ENCODE results near the gene KCTD19. TPM values are rescaled to one million over a fixed set of nuclear protein-coding genes. Genes with fewer than 3 reads are reported as not detected.

Gene KCTD19
- total RNA-seq, 2 donors from 2014 or later = 7.0 TPM; not detected in 1

DNA sequence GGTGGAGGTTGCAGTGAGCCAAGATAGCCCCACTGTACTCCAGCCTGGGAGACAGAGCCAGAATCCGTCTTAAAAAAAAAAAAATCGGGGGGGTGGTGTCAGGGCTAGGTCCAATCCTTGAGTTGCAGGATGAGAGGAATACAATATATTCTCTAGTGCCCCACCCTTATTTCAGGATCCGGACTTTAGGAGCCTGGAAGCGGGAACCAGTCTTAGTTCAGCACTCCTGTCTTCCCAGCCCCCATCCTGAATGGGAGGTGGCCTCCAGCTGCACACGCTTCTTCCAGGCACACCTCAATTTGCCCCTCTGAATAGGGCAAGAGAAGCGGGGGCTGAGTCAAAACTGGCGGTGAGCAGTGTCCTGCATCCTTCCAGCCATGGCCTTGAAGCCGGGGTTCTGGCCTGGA, 80.9 kb downstream of the KCTD19 start:
- H3K27ac ChIP-seq = peak overlapping the region; percentile 83 to 86
- whole genome bisulfite sequencing = 18% methylated on average over 8 of the region's 8 CpGs
- TF ChIP-seq, protein P1, sequence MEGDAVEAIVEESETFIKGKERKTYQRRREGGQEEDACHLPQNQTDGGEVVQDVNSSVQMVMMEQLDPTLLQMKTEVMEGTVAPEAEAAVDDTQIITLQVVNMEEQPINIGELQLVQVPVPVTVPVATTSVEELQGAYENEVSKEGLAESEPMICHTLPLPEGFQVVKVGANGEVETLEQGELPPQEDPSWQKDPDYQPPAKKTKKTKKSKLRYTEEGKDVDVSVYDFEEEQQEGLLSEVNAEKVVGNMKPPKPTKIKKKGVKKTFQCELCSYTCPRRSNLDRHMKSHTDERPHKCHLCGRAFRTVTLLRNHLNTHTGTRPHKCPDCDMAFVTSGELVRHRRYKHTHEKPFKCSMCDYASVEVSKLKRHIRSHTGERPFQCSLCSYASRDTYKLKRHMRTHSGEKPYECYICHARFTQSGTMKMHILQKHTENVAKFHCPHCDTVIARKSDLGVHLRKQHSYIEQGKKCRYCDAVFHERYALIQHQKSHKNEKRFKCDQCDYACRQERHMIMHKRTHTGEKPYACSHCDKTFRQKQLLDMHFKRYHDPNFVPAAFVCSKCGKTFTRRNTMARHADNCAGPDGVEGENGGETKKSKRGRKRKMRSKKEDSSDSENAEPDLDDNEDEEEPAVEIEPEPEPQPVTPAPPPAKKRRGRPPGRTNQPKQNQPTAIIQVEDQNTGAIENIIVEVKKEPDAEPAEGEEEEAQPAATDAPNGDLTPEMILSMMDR (IDR thresholded peaks at IDR 0.05) = no peak
- TF ChIP-seq POLR2AphosphoS5 (IDR thresholded peaks at IDR 0.05) (peak; percentile 36), POLR2A (IDR thresholded peaks at IDR 0.05) (no peak)
- peaks cover 20% of the 10 kb centered on the region for H3K4me1 ChIP-seq (replicated peaks)
- intact Hi-C loops (cut with DNase I) = no loop called here
- H3K27me3 ChIP-seq (replicated peaks; ENCODE audit: insufficient read depth) = peaks cover 4% of the 10 kb centered on the region
- H3K36me3 ChIP-seq = no peaks in the 10 kb centered on the region
- DNase-seq (ENCODE audit: low spot score) = no peak
- peak overlapping the region; percentile 61 to 70 for H3K4me3 ChIP-seq
- no peaks in the 10 kb centered on the region for H3K9me3 ChIP-seq

DNA sequence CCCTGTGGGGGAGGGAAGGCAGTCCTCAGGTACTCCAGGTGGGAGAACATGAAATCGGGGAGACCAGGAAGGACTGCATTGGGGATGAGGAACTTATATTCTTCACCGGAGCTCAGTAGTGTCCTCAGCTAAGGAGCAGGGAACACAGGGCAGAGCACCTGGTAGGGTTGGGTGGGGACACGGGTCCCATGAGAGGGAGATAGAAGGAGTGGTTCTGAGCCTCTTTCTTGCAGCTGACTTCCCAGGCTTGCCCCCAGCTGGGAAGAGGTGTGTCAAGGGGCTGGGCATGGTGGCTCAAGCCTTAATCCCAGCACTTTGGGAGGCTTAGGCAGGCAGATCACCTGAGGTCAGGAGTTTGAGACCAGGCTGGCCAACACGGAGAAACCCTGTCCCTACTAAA, 81.4 kb downstream of the KCTD19 start:
- no peaks in the 10 kb centered on the region for H3K9me3 ChIP-seq
- H3K36me3 ChIP-seq = no peaks in the 10 kb centered on the region
- peak overlapping the region; percentile 83 to 86 for H3K27ac ChIP-seq
- WGBS = 83% methylated on average over 4 of the region's 4 CpGs
- peaks cover 4% of the 10 kb centered on the region for H3K27me3 ChIP-seq (replicated peaks; ENCODE audit: insufficient read depth)
- H3K4me3 ChIP-seq = no peak overlapping the region
- TF ChIP-seq, protein P1 (IDR thresholded peaks at IDR 0.05) = no peak
- no peak for TF ChIP-seq POLR2AphosphoS5 (IDR thresholded peaks at IDR 0.05)
- no peak for TF ChIP-seq POLR2A (IDR thresholded peaks at IDR 0.05)
- peaks cover 24% of the 10 kb centered on the region for H3K4me1 ChIP-seq (replicated peaks)
- intact Hi-C loops (cut with DNase I) = no loop called here
- no peak for DNase-seq (ENCODE audit: low spot score)

DNA sequence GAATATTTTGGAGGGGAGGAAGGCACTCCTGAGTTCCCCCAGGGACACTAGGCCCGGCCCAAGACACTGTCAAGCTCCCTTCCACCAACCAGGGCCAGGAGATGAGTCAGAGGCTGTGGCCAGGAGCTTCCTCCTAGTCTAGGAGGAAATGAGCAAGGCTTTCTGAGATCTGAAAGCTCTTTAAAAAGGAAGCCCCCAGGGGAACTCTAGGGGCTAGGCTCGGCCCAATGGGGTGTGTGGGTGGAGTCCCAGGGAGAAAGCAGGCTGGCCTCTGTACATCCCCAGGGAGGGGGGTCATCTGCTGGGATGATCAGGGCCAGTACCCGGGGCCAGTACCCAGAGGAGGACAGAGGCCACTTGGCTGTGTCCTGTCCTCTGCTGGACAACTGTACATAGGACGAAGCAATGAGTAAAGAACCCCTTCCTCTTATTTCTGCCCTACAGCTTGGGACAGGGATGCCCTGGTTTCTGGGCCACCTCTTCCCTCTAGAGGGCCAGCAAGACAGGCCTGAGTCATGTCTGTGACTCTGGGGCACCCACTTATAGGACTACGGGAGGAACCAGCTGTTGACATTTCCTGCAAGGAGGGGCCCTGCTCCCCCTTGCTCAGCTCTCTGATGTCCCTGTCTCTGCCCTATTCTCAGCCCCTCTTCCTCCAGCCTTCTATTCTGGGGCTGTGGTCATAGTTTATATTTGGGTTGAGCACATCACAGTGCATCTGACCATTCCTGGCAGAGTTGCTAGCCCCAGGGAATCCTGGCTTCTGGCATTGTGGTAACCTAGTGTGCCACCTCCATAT, 82.0 kb downstream of the KCTD19 start:
- WGBS = 55% methylated on average over 5 of the region's 5 CpGs
- TF ChIP-seq POLR2A (IDR thresholded peaks at IDR 0.05) (no peak), POLR2AphosphoS5 (IDR thresholded peaks at IDR 0.05) (no peak)
- TF ChIP-seq, protein P1 (IDR thresholded peaks at IDR 0.05) = no peak
- H3K36me3 ChIP-seq = no peaks in the 10 kb centered on the region
- H3K27ac ChIP-seq = peak overlapping the region; percentile 48 to 83
- intact Hi-C loops (cut with DNase I) = no loop called here
- peaks cover 24% of the 10 kb centered on the region for H3K4me1 ChIP-seq (replicated peaks)
- H3K9me3 ChIP-seq = no peaks in the 10 kb centered on the region
- no peak overlapping the region for H3K4me3 ChIP-seq
- peaks cover 1% of the 10 kb centered on the region for H3K27me3 ChIP-seq (replicated peaks; ENCODE audit: insufficient read depth)
- DNase-seq (ENCODE audit: low spot score) = no peak

DNA sequence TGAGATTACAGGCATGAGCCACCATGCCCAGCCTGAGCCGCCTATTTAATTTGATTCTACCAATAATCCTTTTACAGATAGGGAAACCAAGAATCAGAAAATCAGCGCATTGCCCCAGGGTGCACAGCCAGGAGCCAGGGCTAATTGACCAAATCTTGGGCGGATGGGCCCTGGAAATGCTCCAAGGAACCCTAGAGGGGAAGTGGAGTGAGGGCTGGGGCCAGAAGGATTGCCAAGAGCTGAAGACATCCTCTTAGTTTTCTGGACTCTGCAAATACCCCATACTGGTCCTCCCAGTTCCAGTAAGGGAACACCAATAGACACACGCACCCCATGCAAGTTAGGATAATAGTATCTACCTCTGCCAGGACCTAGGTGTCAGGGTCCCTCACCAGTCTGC, 83.1 kb downstream of the KCTD19 start:
- intact Hi-C loops (cut with DNase I) = no loop called here
- no peaks in the 10 kb centered on the region for H3K36me3 ChIP-seq
- peak overlapping the region in 1 of 2 donors; percentile 48 for H3K27ac ChIP-seq
- H3K4me1 ChIP-seq (replicated peaks) = peaks cover 24% of the 10 kb centered on the region
- H3K27me3 ChIP-seq (replicated peaks; ENCODE audit: insufficient read depth) = no peaks in the 10 kb centered on the region
- H3K9me3 ChIP-seq = no peaks in the 10 kb centered on the region
- 76% methylated on average over 4 of the region's 4 CpGs for WGBS
- DNase-seq (ENCODE audit: low spot score) = no peak
- no peak overlapping the region for H3K4me3 ChIP-seq
- TF ChIP-seq, protein P1 (IDR thresholded peaks at IDR 0.05) = no peak
- no peak for TF ChIP-seq POLR2AphosphoS5 (IDR thresholded peaks at IDR 0.05)
- TF ChIP-seq POLR2A (IDR thresholded peaks at IDR 0.05) = no peak

All from prostate gland (tissue), 2 donors.